Stimulated activated CD4-positive, alpha-beta T cell treated with anti-CD3 and anti-CD28 coated beads, Interleukin-15, amount 100 ng/mL, for 48 hours (primary cell): ENCODE measurements around the gene TUBB4B.

Source experiments
- DNase-seq, 2 donors: peaks; one replicate each; pipeline ENCODE4 v3.0.0-alpha.2; 2020; ENCODE audit warnings: low read depth in 2 of 2

TUBB4B gene

GRCh38 chr9:137270929-137271695, 30.0 kb downstream of the TUBB4B start:
- DNase-seq = no peak

GRCh38 chr9:137271696-137272076, 30.6 kb downstream of the TUBB4B start:
- DNase-seq = no peak

DNA sequence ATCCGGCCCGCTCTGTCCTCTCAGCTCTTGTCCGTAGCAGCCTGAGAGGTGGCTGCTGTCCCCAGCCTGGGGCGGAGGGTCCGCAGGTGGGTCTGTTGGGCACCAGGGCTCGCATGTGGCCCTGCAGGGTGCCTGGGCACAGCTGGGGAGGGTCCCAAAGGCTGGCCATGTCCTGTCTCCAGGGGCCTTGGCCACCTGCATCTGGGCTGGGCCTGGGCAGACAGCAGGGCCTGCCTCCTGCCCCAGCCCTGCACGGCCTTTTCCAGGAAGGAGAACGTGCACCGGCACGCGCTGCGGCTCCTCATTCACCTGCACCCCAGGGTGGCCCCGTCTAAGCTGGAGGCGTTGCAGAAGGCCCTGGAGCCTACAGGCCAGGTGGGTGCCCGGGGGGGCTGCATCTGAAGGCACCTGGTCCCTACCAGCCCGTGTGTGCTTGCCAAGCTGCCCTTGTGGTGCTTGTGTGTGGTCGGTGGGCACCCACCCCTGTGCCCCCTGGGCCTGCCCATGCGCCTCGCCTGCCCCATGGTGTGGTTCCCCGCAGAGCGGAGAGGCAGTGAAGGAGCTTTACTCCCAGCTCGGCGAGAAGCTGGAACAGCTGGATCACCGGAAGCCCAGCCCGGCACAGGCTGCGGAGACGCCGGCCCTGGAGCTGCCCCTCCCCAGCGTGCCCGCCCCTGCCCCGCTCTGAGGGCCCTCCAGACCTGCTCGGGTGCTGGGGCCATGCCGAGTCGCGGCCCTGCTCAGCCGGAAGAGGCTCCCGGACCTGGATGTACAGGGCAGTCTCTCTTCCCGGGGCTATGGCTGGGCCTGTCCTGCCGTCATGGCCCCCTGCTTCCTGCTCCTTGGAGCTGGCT, 31.4 kb downstream of the TUBB4B start:
- no peak for DNase-seq

DNA sequence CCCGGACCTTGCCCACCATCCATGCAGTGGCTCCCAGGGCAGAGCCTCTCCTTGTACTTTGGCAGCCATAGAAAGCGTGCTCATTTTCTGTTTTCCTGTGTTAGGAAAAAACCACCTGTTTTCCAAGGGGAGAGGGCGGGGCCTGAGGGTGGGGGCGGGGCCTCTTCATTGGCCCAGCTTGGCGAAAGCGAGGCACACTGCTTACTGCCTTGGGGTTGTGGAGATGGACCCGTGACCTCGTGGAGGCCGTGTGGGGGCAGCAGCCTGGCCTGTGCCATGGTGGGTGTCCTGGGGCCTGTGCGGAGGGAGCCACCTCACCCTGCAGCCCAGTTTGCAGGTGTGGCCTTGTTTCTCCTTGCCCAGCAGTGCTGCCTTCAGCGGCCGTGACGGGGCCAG, 32.0 kb downstream of the TUBB4B start:
- no peak for DNase-seq

DNA sequence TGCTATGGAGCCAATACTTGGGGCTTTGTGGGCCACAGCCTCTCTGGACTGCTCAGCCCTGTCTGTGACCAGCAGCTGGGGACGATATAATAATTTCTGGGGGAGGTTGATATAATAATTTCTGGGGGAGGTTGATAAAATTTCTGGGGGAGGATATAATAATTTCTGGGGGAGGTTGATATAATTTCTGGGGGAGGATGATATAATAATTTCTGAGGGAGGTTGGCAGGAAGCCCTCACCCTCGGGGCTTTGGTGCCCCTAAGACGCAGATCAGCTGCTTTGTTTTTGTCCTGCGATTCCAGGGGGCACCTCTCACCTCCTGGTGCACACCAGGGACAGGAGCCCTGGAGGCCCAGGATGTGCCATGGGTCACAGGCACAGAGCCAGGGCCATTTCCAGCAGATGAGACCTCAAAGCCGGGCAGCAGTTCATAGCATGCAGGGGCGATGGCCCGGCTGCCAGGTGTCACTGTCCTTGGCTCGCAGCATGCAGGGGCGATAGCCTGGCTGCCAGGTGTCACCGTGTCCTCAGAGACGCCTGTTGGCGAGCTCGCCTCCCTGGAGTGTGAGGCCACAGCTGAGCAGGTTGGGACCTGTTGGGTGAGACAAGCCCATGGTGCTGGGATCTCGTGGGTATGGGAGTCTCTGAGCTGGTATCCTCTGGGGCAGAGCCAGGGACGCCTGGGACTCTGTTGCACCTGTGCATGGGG, 32.7 kb downstream of the TUBB4B start:
- DNase-seq = no peak

DNA sequence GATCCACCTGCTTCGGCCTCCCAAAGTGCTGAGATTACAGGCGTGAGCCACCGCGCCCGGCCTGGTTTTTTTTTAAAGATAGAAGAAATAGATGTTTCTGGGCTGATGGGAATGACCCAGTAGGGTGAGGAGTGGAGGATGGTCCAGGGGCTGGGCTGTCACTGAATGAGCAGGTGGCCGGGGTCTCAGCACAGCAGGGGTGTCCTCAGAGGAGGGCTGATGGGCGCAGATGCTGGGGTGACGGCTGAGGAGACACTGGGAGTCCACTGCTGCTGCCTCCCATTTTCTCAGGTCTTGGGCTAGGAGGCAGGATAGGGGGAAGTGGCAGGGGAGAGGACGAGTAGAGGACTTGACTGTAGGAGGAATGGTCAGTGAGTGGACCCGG, 34.1 kb downstream of the TUBB4B start:
- DNase-seq = no peak

DNA sequence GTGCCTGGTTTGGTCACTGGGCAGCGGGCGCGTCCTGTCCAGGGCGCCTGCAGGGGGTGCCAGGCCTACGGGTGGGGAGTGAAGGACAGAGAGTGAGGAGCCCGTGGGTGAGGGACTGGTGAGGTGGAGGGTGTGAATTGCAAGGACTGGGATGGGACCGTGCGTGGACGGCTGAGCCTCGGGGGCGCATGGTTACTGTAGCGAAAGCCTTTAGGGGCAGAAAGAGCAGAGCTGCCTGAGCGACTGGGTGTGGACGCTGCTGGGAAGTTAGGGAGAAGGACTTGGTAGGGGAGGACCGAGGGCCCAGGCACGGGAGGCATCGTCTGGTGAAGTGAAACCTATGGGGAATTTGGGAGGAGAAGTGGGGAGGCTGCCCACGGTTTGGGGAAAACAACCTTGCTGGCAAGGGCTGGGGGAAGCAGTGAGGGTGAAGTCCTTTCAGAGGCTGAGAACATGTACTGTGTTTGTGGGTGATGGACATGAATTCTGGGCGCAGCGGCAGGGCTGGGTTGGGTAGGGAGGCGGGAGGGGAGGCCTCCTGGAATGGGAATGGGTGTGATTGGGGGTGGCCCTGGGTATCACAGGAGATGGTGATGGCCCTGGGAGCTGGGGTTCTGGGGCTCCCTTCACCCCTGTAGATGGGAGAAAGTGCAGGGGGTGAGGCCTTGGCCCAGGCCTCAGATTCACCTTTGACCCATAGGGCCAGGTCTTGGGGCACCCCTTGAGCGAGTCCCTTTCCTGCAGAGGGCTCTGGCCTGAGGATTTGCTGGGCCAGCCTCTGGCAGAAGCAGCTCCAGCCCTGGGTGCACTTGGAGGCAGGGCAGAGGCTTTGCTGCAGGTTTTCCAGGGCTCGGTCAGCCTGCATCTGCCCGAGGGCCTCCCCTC, 34.7 kb downstream of the TUBB4B start:
- DNase-seq = no peak

- DNase-seq = no peak
These were observed 35.6 kb downstream of the TUBB4B start for GRCh38 chr9:137276473-137277328.

DNA sequence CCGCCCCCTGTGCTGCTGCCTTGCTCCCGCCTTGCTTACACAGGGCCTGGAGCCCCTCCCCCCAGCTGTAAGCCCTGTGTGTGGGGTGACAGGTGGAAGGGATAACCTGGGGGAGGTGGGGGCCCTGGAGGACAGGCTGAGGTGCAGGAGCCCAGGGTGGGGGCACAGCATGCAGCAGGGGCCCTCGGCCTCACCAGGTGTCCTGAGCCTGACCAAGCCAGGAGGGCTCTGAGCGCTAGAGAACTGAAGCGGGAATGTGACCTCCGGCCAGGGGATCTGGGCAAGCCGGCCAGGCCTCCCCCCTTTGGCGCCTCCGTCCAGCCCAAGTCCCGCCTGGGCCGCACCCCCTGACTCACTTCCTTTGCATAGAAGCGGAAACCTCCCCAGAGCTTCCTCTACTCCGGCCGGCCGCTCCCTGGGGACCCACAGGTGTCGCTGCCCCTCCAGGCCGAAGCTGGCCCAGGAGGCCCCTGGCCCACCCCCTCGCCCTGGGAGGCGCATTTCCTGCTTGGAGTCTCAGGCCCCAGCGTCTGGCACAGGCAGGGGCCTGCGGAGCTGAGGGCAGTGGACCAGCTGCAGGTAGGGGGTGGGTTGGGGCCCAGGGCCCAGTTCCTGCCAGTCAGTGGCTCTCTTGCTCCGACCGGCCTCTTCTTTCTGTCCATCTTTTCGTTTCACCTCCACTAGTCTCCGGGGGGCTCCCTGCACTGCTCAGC, 36.4 kb downstream of the TUBB4B start, which contains the start of gene TOR4A:
Gene TOR4A (plus strand): TSS at position 398 of the 713 bp plus-strand sequence. CDS start 964 bp downstream, outside the sequence.
- DNase-seq = no peak

DNA sequence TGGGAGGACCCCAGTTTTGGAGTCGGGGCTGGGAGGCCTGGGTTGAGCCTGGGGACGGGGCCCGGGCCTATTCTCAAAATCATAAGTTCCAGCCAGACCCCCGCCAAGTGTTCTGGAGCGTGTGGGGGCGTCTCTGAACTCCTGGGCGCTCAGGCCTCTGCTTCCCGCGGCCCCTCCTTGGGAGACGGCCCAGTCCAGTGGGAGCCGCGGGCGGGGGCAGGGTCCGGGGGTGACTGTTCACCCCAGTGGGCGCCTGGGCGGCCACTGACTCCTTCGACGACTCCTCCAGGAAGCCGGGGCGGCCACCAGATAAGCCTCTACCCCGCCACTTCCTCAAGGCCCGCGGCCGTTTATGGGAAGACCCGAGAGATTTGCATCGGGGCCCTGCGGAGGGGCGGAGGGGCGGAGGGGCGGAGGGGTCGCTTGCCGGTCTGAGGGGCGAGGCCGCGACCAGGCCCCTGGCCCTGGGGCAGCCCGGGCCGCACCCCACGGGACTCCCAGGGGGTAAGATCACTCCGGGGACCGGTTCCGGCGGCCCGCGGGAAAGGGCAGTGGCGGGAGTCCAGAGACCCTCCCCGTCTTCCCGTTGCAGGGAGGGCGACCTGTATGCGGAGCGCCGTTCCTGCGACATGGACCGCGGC, 37.1 kb downstream of the TUBB4B start:
- DNase-seq = no peak

GRCh38 chr9:137278721-137279711, 37.9 kb downstream of the TUBB4B start:
- DNase-seq = no peak

GRCh38 chr9:137279741-137280473, 38.8 kb downstream of the TUBB4B start:
- DNase-seq = no peak

- no peak for DNase-seq
These were observed 39.6 kb downstream of the TUBB4B start for GRCh38 chr9:137280474-137281344.

DNA sequence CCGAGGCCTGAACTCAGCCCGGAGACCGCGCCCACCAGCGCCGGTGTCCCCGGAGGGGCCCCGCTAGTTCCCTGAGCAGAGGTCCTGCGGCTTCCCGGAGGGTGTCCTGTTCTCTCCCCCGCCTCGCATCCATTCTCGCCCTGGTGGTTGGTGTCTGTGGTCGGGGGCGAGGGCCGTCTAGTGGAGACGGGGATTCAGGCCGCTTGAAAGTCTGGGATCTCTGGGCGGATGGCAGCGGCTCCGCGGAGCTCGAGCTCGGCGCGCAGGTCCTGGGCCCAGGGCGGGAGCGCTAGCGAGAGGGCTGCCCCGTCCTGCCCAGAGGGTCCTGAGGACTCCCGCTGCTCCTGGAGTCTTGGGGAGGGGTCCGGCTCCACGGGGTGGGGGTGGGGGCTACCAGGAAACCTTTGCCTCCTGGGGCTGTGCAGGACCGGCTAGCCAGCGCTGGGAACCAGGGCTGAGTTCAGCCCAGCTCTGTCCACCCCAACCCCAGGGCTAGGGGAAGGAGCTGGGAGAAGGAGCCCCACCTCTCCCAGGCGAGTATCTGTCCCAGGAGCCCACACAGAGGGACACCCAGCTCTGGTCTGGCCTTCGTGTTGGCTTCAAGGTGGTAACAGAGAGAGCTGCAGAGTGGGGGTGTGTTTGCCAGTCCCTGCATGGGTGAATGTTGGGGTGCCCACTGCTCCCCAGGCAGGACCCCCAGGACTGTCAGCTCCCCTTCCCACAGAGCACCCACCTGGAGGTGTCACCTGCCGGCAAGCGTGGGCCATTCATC, 40.4 kb downstream of the TUBB4B start:
- DNase-seq = no peak

- DNase-seq = no peak
These were observed 45.9 kb downstream of the TUBB4B start for GRCh38 chr9:137286975-137287383.

DNA sequence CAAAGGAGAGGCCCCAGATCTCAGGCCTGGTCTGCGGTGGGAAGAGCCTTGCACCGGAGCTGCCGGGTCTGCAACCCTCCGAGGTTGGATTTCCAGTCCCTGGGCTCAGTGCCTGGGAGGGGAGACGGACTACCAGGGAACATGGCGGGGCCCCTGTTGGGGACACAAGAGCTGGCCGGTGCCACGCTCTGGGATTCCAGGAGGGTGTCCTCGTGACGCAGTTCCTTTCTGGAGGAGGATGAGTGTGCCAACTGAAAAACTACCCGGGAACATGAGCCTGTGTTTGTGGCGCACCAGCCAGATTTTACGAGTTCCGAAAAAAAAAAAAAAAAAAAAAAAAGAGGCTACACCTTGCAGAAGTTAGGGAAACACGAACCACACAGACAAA, 52.0 kb downstream of the TUBB4B start:
- no peak for DNase-seq
